GM12878 (cell line): ENCODE results near the gene VRK3.

Experiments
- BHLHE40 ChIP-seq, 2 experiments: fragments of 450-650 bp in 1 of 2; IDR thresholded peaks; 2 replicates each; pipeline ENCODE4 v1.6.1; 2011 to 2017; ENCODE audit warnings: low read depth in 2 of 2, borderline replicate concordance in 1 of 2, improper control_type of control experiment in 1 of 2, low read length in 1 of 2, mild to moderate bottlenecking in 1 of 2
- CTCF ChIP-seq, 3 experiments: IDR thresholded peaks in 2 of 3; conservative IDR thresholded peaks in 1 of 3; 2 replicates each; pipeline ENCODE4 v1.5.1; 2011; ENCODE audit warnings: low read depth in 3 of 3, low read length in 3 of 3, mild to moderate bottlenecking in 3 of 3, control low read depth in 2 of 3, moderate library complexity in 2 of 3, inconsistent platforms in 1 of 3, mixed read lengths in 1 of 3; ENCODE audit not compliant: control insufficient read depth in 2 of 3, insufficient read depth in 1 of 3; ENCODE audit errors: extremely low read depth in 1 of 3
- EP300 ChIP-seq, 2 experiments: fragments of 150-350 bp in 1 of 2; IDR thresholded peaks; 2 replicates each; pipeline ENCODE4 v1.6.1; 2011 to 2012; ENCODE audit warnings: low read depth in 2 of 2, low read length in 2 of 2, borderline replicate concordance in 1 of 2, improper control_type of control experiment in 1 of 2, inconsistent platforms in 1 of 2; ENCODE audit not compliant: control insufficient read depth in 1 of 2
- NBN ChIP-seq: fragments of 450-650 bp; IDR thresholded peaks from 2 replicates; pipeline ENCODE4 v1.6.1; 2016
- SKIL ChIP-seq: fragments of 450-650 bp; IDR thresholded peaks from 2 replicates; pipeline ENCODE4 v1.6.1; 2017; ENCODE audit warnings: mild to moderate bottlenecking, low read depth, inconsistent platforms; ENCODE audit not compliant: poor library complexity, severe bottlenecking
- SUPT20H ChIP-seq: IDR thresholded peaks from 2 replicates; pipeline ENCODE4 v1.6.1; 2011; ENCODE audit warnings: low read depth, mild to moderate bottlenecking, low read length, moderate library complexity, borderline replicate concordance; ENCODE audit not compliant: control insufficient read depth

- TF ChIP-seq BHLHE40 (IDR thresholded peaks at IDR 0.05; ENCODE audit: borderline replicate concordance in 1 of 2, low read depth in 2 of 2, low read length in 1 of 2) (no peak), CTCF (IDR thresholded peaks at IDR 0.05 in 2 of 3, conservative IDR thresholded peaks at IDR 0.05 in 1 of 3; ENCODE audit: control insufficient read depth in 2 of 3, extremely low read depth in 1 of 3, insufficient read depth in 1 of 3, low read depth in 3 of 3, low read length in 3 of 3) (no peak), NBN (no peak), EP300 (IDR thresholded peaks at IDR 0.05; ENCODE audit: borderline replicate concordance in 1 of 2, control insufficient read depth in 1 of 2, low read depth in 2 of 2, low read length in 2 of 2) (no peak), SUPT20H (no peak), SKIL (no peak)
Measured at GRCh38 chr19:49951806-49952478, 73.2 kb downstream of the VRK3 start.
